GM10847 (cell line): ENCODE measurements around the gene EP300.

Source experiments
- POLR2A ChIP-seq: IDR thresholded peaks from 2 replicates; pipeline ENCODE4 v1.6.1; 2011; ENCODE audit not compliant: insufficient read length; ENCODE audit errors: extremely low read depth

EP300 gene

GRCh38 chr22:41226723-41227655 lies 134.6 kb downstream of the EP300 start:
- no peak for TF ChIP-seq POLR2A

GRCh38 chr22:41229215-41229614 lies 136.8 kb downstream of the EP300 start:
- no peak for TF ChIP-seq POLR2A
